ENCODE data around the gene ATXN3.

DNA sequence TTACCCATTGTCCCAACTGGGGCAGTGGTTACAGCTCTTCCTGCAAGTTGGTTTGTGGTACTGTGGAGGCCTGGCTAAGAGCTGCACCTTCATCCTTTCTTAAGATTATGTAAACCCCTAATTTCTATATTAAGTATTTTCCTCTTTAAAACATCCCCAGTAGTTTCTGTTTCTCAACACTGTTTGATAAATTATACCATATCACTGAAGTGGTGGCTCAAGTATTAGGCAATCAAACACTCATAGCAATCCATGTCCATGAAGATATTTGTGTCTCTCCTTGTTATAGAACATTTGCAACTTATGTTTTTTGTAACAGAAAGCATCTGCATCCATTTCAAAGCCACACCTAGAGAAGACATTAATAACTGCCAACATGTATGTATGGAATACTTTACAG, 31.8 kb downstream of the ATXN3 start:
- TF ChIP-seq, protein P1, sequence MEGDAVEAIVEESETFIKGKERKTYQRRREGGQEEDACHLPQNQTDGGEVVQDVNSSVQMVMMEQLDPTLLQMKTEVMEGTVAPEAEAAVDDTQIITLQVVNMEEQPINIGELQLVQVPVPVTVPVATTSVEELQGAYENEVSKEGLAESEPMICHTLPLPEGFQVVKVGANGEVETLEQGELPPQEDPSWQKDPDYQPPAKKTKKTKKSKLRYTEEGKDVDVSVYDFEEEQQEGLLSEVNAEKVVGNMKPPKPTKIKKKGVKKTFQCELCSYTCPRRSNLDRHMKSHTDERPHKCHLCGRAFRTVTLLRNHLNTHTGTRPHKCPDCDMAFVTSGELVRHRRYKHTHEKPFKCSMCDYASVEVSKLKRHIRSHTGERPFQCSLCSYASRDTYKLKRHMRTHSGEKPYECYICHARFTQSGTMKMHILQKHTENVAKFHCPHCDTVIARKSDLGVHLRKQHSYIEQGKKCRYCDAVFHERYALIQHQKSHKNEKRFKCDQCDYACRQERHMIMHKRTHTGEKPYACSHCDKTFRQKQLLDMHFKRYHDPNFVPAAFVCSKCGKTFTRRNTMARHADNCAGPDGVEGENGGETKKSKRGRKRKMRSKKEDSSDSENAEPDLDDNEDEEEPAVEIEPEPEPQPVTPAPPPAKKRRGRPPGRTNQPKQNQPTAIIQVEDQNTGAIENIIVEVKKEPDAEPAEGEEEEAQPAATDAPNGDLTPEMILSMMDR (conservative IDR thresholded peaks at IDR 0.05 in 1 of 2, IDR thresholded peaks at IDR 0.05 in 1 of 2; ENCODE audit: low read depth in 1 of 2, low read length in 2 of 2) = no peak
- TF ChIP-seq EZH2 (IDR thresholded peaks at IDR 0.05; ENCODE audit: low read length, missing control alignments) = no peak
